ENCODE data around the gene CFAP54.

DNA sequence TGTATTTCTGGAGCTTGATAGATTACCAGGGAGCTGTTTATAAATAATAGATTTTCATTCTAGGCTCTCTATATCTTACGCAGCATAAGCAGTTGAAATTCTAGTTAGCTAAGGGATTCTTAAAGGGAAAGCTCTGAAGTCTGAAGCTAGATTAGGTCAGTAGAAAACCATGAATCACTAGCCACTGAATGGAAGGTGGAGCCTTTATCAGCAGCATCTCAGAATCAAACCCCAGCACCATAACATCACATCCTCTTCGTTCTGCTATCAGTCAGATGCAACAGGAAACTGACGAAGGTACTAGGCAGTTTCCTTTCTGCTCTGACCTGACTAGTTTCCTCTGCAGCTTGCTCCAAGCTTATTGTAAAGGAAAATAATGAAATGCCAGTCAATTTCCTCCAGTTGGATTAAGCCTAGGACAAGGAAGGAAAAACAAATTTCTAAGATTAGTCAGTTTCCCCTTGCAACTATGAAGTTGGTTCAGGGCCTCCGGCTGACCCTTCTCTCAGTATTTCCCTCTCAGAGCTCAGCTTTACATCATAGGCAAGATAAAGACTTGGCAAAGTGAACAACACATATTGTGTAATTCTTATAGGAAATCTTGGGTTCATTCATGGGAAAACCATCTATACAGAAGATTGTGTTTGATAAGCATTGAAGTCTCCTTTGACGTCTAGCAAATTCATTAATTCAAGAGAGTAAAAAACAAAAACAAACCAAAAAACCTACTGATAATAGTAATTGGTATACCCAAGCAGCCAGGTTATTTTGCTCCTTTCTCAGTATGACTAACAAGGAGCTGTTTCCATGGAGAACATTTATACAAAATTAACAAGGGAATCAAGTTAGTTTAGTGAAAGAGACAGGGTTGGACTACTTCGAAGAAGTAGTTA lies 43.4 kb upstream of the CFAP54 start:
- TF ChIP-seq, protein P1, sequence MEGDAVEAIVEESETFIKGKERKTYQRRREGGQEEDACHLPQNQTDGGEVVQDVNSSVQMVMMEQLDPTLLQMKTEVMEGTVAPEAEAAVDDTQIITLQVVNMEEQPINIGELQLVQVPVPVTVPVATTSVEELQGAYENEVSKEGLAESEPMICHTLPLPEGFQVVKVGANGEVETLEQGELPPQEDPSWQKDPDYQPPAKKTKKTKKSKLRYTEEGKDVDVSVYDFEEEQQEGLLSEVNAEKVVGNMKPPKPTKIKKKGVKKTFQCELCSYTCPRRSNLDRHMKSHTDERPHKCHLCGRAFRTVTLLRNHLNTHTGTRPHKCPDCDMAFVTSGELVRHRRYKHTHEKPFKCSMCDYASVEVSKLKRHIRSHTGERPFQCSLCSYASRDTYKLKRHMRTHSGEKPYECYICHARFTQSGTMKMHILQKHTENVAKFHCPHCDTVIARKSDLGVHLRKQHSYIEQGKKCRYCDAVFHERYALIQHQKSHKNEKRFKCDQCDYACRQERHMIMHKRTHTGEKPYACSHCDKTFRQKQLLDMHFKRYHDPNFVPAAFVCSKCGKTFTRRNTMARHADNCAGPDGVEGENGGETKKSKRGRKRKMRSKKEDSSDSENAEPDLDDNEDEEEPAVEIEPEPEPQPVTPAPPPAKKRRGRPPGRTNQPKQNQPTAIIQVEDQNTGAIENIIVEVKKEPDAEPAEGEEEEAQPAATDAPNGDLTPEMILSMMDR (IDR thresholded peaks at IDR 0.05): no peak
- peak in 1 of 4 donors; percentile 42 for TF ChIP-seq POLR2A (IDR thresholded peaks at IDR 0.05)

Data from esophagus squamous epithelium (tissue), 4 donors.